Activated naive CD4-positive, alpha-beta T cell treated with anti-CD3 and anti-CD28 coated beads, Interleukin-2, amount 50 U/mL, for 72 hours (primary cell): ENCODE data around the gene BTBD19. TPM values are rescaled to one million over a fixed set of nuclear protein-coding genes. Genes with fewer than 3 reads are reported as not detected.
A peak's percentile ranks its signal among the peaks of the same experiment; 100 is the strongest.
"Not testable (repeated sequence)": the region's sequence is repeated elsewhere in the genome, so short reads cannot be mapped to it uniquely, and the experiment has no call there.

Experiments
- ATAC-seq, 2 donors: fragments of 150-1000 bp; cut with Tn5 transposase; 2 replicates each; pipeline ENCODE4 v1.10.0; 2021; ENCODE audit warnings: mild to moderate bottlenecking in 2 of 2, moderate library complexity in 2 of 2
- DNase-seq, 2 donors: peaks; one replicate each; pipeline ENCODE4 v3.0.0; 2021 to 2022; ENCODE audit warnings: low spot score in 2 of 2
- H3K27ac Mint-ChIP-seq, 2 donors: one replicate each; pipeline ENCODE4 v1.8.0; 2022; ENCODE audit warnings: mild to moderate bottlenecking in 2 of 2, mixed read lengths in 2 of 2
- H3K36me3 Mint-ChIP-seq, 2 donors: one replicate each; pipeline ENCODE4 v1.8.0; 2022; ENCODE audit warnings: mixed read lengths in 2 of 2
- H3K9me3 Mint-ChIP-seq, 2 donors: one replicate each; pipeline ENCODE4 v1.8.0; 2022; ENCODE audit warnings: mixed read lengths in 2 of 2
- total RNA-seq, 2 donors: library from RNA; stranded (reverse); gene quantifications; one replicate each; pipeline ENCODE4 v1.2.3, GENCODE V29; 2022

The BTBD19 gene
- total RNA-seq, 2 donors from 2014 or later, result 9.7 to 16.7 TPM

DNA sequence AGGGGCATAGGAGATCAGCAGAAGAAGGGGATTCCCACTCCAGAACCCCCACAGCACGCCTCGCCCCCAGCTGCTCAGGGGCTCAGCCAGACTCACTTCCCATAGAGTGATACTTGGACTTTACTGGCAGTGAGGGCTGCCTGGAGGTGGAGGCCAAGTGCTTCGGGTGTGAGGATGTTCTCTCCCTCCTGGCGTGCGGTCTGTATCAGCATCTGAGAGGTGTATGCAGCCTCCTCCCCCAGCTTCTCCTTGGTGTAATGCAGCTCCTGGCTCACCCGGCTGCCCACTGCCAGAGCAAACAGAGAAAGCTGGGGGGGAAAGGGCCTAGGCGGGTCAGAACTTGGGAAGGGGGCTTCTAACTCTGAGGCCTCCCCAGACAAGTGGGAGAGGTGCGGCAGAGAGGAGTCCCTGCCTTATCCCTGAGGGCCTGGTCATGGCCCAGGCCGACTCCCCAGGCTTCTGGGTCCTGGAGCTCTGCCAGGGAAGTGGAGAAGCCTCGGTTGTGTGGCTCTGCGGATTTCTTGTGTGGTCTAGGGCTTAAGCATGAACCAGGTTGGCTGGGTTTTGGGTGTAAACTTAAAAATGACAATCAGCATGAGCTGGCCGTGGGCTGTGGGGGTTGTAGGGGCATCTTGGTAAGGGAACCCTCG, 23.9 kb downstream of the BTBD19 start:
- no peak for ATAC-seq
- no peaks in the 10 kb centered on the region for H3K9me3 Mint-ChIP-seq
- H3K27ac Mint-ChIP-seq, result peak overlapping the region in 1 of 2 donors; percentile 76
- H3K36me3 Mint-ChIP-seq, result no peaks in the 10 kb centered on the region
- DNase-seq, result no peak

DNA sequence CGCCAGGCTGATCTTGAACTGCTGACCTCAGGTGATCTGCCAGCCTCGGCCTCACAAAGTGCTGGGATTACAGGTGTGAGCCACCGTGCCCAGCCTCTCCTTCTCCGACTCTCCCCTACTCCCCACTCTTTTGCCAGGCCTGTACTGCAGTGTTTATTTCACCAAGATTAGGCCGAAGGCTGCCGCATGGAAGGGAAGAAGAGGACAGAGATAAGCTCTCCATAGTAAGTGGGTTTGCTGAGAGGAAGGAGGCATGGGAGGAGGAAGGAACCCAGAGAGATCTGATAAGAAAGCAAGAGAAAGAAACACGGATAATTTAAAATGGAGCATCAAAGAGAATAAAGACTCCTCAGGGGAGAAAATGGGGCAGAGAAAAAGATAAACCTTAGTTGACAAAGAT, 26.0 kb downstream of the BTBD19 start:
- no peak overlapping the region for H3K27ac Mint-ChIP-seq

DNA sequence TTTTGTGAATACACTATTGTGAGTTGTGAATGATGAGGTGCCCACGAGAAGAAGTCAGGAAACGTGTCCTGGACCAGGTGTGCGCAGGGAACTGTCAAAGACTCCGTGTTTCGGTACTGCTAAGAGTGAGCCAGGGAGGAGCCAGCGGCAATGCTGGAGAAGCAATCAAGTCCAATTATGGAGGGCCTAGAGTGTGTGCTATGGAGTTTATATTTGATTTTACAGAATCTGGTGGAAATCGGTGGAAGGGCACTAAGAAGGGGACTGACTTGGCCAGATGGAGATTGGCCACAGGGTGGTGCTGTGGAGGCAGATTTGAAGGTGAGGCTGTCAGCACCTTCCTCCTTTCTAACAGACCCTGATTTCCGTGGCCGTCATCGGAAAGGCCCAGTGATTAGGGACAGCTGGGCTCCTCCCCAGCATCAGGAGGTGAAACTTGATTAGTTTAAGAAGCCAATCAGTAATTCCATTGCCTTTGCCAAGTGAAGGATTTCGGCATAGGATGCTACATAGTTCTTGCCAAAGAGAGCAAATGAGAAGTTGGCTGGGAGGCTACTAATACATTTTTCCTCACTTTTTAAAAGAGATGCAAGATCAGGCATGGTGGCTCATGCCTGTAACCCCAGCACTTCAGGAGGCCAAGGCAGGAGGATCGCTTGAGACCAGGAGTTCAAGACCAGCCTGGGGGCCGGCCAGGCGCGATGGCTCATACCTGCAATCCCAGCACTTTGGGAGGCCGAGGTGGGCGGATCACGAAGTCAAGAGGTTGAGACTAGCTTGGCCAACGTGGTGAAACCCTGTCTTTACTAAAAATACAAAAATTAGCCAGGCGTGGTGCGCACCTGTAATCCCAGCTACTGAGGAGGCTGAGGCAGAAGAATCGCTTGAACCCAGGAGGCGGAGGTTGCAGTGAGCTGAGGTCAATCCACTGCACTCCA, 27.7 kb downstream of the BTBD19 start:
- DNase-seq (peak; percentile 85 to 91), ATAC-seq (peak; percentile 93 to 98)
- peak overlapping the region in 1 of 2 donors; percentile 33 for H3K27ac Mint-ChIP-seq
- H3K9me3 Mint-ChIP-seq, result no peaks in the 10 kb centered on the region
- no peaks in the 10 kb centered on the region for H3K36me3 Mint-ChIP-seq

More for the DNA sequence above, 26.0 kb downstream of the BTBD19 start:
- no peak for ATAC-seq
- H3K36me3 Mint-ChIP-seq, result no peaks in the 10 kb centered on the region
- H3K9me3 Mint-ChIP-seq, result no peaks in the 10 kb centered on the region
- no peak for DNase-seq

DNA sequence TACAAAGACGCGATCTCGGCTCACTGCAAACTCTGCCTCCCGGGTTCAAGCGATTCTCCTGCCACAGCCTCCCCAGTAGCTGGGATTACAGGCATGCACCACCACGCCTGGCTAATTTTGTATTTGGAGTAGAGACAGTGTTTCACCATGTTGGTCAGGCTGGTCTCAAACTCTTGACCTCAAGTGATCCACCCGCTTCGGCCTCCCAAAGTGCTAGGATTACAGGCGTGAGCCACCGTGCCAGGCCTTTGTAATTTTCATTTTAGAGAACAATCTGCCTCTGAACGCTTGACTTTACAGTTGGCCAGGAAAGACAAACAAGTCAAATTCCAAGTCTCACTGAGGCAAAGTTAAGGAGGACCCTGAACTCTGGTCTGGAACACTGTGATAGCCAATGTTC, 30.0 kb downstream of the BTBD19 start:
- not testable (repeated sequence) for H3K36me3 Mint-ChIP-seq, ATAC-seq, DNase-seq, H3K9me3 Mint-ChIP-seq
- peak overlapping the region in 1 of 2 donors; percentile 54 for H3K27ac Mint-ChIP-seq

DNA sequence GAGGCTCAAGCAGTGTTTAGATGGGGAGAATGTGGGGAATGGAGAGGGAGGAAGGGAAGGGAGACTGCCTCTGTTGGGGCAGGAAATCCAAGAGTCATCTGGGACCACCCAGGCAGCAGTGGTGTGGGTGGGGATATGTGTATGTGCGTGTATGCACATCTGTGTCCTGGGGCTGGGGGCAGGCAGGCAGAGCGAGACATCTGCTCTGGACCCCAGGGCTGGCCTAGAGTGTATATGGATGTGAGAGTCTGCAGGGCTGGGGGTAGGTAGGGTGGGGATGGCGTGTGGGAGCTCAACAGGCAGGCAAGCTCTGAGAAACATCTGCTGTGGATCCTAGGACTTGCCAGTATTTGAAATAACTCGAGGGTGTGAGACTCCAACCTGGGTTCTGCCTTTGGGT, 31.3 kb downstream of the BTBD19 start:
- no peaks in the 10 kb centered on the region for H3K9me3 Mint-ChIP-seq
- H3K27ac Mint-ChIP-seq, result no peak overlapping the region
- H3K36me3 Mint-ChIP-seq, result peaks cover 0 to 9% of the 10 kb centered on the region in 2 donors
- ATAC-seq (no peak), DNase-seq (no peak)

DNA sequence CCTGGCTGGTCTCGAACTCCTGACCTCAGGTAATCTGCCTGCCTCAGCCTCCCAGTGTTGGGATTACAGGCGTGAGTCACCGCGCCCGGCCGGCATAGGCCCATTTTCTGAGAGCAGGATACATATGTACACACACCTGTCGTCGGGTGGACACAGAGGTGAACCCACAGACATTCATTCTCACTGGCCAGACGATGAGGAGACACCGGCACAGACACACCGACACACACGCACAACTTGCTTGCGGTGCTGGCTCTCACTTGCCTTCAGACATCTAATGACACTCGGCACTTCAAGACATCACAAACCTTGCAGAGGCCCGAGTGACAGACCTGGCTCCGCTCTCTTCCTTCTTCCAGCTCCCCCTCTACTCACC, 34.2 kb downstream of the BTBD19 start:
- H3K27ac Mint-ChIP-seq, result no peak overlapping the region
- H3K9me3 Mint-ChIP-seq, result no peaks in the 10 kb centered on the region
- ATAC-seq (peak; percentile 16 to 29), DNase-seq (no peak)
- peaks cover 6 to 17% of the 10 kb centered on the region in 2 donors for H3K36me3 Mint-ChIP-seq

DNA sequence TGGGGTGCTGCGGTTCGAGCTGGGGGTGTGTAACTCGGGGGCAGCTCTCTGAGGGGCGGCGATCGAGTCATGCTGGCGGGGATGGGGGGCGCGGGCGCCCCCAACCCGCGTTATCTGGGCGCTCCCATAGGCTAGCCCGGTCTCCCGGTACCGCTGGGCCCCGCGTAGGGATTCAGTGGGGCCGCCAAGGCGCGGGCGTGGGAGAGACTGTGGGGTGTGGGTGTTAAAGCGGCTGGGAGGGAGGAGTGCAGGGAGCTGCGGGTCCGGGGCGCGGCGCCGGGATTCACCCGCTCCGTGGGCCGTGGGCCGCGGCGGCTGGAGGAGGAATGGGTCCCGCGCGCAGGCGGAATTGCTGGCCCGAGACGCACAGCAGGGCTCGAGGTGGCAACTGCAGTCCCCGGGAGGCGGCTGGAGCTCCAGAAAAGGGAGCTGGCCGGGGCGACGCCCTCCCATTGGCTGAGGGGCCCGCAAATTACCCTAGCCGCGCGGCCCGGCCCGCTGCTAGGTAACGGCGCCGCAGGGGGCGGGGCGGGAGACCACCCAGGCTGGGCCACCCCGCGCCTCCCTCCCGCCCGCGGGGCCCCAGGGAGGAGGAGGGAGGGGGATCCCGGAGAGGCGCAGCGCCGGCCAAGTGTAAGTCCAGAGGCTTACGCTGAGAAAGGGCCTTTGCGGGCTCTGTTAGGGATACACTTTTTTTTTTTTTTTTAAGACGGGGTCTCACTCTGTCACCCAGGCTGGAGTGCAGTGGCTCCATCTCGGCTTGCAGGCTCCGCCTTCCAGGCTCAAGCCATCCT, 34.7 kb downstream of the BTBD19 start, which contains the start of gene PTCH2:
TSS of gene PTCH2 (minus strand) at position 392 of the 794 bp plus-strand sequence. CDS start at position 71, 321 bp downstream.
- Mint-ChIP-seq H3K36me3 (peaks cover 6 to 17% of the 10 kb centered on the region in 2 donors), H3K27ac (no peak within 1 kb of the TSS), H3K9me3 (no peaks in the 10 kb centered on the region)
- ATAC-seq (peak; percentile 59 to 80), DNase-seq (no peak)

DNA sequence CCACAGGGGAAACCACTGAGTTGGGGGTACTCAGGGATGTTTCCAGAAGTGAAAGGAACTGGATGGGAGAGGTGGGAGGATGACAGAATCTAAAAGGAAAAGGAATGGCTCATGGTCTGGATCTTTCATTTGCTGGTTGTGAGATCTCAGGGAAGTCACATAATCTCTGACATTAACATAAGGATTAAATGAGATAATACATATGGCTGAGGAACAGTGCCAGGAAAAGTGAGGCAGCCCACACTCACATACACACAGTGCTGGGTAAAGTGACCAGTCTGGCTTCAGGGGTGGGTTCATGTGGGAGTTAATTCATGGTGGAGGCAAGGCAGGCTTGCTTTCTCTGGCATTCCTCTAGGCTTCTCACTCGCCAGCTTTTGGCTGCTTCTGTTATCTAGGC, 38.7 kb downstream of the BTBD19 start:
- DNase-seq, result no peak
- no peak for ATAC-seq
- Mint-ChIP-seq H3K9me3 (no peaks in the 10 kb centered on the region), H3K27ac (no peak overlapping the region), H3K36me3 (peaks cover 6 to 17% of the 10 kb centered on the region in 2 donors)

DNA sequence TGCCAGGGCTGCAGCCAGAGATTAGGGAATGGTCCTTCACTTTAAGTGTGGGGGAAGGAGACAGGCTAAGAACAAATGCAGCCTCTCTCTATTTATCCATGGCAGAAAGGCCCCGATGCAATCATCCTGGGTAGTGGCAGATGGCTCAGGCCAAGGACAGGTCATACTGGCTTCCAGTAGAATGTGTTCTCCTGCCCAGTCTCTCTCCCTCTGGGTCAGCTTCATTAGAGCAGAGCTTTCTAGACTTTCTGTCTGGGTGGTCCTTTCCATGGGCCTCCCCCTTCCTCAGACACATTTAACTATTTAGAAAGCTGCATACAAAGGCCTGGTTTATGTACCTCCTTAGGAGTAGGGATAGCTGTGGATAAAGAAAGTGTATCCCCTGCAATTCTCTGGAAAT, 39.5 kb downstream of the BTBD19 start:
- no peak overlapping the region for H3K27ac Mint-ChIP-seq
- ATAC-seq (no peak), DNase-seq (no peak)
- no peaks in the 10 kb centered on the region for H3K9me3 Mint-ChIP-seq
- H3K36me3 Mint-ChIP-seq, result peaks cover 6 to 17% of the 10 kb centered on the region in 2 donors

DNA sequence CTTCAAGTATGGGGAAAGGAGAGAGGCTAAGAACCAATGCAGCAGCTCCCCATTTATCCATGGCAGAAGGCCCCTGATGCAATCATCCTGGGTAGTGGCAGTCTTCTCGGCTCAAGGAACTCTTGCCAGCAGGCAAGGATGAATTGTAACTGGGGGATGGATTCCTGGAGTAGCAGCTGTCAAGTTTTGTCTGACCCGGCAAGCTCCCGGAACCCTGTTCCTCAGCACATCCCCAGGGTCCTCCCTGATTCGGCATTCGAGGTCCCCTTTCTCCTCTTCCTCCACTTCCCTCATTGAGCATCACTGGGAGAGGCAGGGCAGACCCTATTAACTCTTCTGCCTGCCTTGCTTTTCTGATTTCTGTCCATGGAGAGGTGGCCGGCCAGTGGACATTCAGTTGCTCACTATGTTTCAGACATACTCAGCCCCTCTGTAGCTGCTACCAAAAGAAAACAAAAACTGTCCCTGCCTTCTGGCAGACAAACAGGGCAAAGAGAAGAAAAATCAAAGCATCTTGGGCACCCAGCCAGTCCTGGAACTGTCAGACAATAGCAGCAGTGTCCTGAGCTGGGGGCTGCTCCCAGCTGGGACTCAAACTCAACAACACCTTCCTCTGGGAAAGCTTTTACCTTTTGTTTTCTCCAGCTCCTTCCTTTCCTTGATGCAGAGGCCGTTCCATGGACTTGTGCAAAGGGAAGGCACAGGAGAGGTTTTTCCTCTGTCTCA, 40.3 kb downstream of the BTBD19 start:
- peak overlapping the region in 1 of 2 donors; percentile 11 for H3K27ac Mint-ChIP-seq
- ATAC-seq (no peak), DNase-seq (no peak)
- no peaks in the 10 kb centered on the region for H3K9me3 Mint-ChIP-seq
- H3K36me3 Mint-ChIP-seq, result peaks cover 6 to 17% of the 10 kb centered on the region in 2 donors

DNA sequence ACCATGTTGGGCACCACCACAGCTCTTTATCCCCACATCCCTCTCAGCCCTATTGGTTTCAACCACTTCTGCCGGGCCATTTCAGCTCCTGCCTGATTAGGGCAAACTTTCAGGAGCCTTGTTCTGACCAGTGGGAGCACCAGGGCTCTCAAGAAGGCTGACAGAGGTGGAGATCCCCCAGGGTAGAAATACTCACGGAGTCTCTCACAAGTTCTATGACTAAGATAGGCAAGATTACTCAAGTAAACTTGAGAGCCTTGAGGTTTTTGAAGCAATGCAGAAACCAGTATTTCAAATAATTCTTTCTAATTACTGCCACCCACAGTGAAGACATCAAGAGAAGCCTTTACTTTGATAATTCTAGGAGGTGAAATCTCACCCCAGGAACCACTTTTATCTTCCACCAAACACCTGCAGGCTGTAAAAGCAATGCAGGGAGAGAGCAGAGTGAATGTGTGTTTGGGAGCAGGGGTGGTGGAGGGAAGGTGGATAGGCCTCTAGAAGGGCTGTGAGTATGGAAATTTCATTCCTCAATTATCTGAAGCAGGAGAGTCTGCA, 41.3 kb downstream of the BTBD19 start:
- peak; percentile 85 to 95 for ATAC-seq
- no peaks in the 10 kb centered on the region for H3K9me3 Mint-ChIP-seq
- H3K27ac Mint-ChIP-seq, result peak overlapping the region; percentile 11 to 77
- DNase-seq, result no peak
- peaks cover 6 to 7% of the 10 kb centered on the region in 2 donors for H3K36me3 Mint-ChIP-seq

DNA sequence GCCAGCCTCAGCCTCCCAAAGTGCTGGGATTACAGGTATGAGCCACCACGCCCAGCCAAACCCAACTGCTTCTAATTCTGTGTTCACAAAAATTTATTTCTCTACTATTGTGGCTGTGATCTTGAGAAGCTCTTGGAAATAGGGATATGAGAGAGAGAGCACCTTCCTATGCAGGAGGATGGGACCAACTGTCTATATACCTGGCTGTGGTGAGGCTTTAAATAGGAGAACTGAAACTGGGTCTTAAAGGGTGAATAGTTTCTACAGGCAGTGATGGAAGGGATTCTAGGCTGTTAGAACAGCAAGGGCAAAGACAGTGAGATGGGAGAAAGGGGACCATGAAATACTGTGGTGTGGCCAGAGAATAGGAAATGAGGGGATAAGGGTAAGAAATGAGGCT, 43.0 kb downstream of the BTBD19 start:
- no peaks in the 10 kb centered on the region for H3K9me3 Mint-ChIP-seq
- ATAC-seq (no peak), DNase-seq (no peak)
- H3K27ac Mint-ChIP-seq, result no peak overlapping the region
- H3K36me3 Mint-ChIP-seq, result peaks cover 0 to 6% of the 10 kb centered on the region in 2 donors

DNA sequence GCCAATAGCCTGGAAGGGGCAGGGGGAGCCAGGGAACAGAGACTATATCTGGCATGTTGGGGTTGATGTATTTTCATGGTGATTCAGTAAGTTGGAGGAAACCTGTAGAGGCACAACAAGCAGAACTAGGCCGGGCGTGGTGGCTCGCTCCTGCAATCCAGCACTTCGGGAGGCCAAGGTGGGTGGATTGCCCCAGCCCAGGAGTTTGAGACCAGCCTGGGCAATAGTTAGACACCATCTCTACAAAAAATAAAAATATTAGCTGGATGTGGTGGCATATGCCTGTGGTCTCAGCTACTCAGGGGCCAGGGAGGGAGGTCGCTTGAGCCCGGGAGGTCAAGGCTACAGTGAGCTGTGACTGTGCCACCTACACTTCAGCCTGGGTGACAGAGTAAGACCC, 44.9 kb downstream of the BTBD19 start:
- no peak for DNase-seq
- ATAC-seq, result no peak
- Mint-ChIP-seq H3K27ac (no peak overlapping the region), H3K36me3 (peaks cover 4 to 7% of the 10 kb centered on the region in 2 donors), H3K9me3 (no peaks in the 10 kb centered on the region)

DNA sequence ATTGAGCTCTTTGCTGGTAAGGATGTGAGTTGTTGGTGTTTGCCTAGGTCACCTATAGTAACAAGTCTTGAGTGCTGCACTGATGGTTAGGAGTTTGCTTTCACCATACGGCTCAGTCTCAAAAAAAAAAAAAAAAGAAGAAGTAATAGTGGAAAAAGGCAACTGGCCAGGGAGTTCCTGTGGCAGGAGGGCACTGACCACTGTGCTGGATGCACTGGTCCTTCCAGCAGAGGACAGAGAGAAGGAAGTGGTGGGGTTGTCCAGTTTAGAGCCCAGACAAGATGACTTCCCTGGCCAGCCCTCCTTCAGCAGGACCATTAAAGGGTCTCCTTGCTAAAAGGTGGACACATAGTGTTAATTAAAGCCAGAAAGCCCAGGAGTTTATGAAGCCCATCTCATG, 46.6 kb downstream of the BTBD19 start:
- H3K27ac Mint-ChIP-seq, result no peak overlapping the region
- peaks cover 4 to 7% of the 10 kb centered on the region in 2 donors for H3K36me3 Mint-ChIP-seq
- H3K9me3 Mint-ChIP-seq, result no peaks in the 10 kb centered on the region
- ATAC-seq (no peak), DNase-seq (no peak)

DNA sequence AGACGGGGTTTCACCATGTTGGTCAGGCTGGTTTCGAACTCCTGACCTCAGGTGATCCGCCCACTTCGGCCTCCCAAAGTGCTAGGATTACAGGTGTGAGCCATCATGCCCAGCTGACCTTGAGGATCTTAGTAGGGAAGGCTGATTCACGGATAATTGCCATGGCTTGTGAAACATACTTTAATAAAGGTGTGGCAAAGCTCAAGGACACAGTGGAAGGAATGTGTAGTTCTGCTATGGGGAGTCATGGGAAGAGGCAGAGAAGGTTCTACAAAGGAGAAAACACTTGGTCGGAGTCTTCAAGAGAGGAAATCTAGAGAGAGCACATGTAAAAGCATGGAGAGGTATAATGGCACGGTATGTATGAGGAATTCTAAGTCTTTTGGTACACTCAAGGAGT, 47.4 kb downstream of the BTBD19 start:
- no peak overlapping the region for H3K27ac Mint-ChIP-seq
- peaks cover 4 to 7% of the 10 kb centered on the region in 2 donors for H3K36me3 Mint-ChIP-seq

DNA sequence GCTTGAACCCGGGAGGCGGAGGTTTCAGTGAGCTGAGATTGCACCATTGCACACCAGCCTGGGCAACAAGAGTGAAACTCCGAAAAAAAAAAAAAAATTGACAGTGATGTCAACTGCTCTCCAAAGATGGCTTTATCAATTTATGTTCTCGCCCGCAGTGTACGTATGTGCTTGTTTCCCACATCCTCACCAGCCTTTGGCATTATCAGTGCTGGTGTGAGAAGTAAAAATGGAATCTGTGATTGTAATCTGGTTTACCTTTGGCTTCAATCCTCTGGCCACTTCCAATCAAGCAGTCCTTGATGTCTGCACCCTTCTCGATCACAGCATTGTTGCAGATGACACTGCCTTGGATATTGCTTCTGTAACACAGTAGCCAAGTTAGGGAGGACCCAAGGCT, 49.1 kb downstream of the BTBD19 start:
- ATAC-seq (no peak), DNase-seq (no peak)
- peaks cover 4 to 7% of the 10 kb centered on the region in 2 donors for H3K36me3 Mint-ChIP-seq
- H3K9me3 Mint-ChIP-seq, result no peaks in the 10 kb centered on the region
- H3K27ac Mint-ChIP-seq, result no peak overlapping the region

More for the DNA sequence above, 47.4 kb downstream of the BTBD19 start:
- DNase-seq (no peak), ATAC-seq (no peak)
- H3K9me3 Mint-ChIP-seq, result no peaks in the 10 kb centered on the region
